Measurements from ENCODE around the gene USP6NL.

The USP6NL gene

GRCh38 chr10:11404901-11405300 lies 206.5 kb downstream of the USP6NL start:
- no peak for DNase-seq
